Right ventricle myocardium superior (tissue), 1 donor: ENCODE results near the gene SCAF8. TPM values are rescaled to one million over a fixed set of nuclear protein-coding genes. Genes with fewer than 3 reads are reported as not detected.

Experiments
- ATAC-seq: fragments of 200-7000 bp; cut with Tn5 transposase; one replicate; pipeline ENCODE4 v1.9.1; 2020; ENCODE audit warnings: mild to moderate bottlenecking; ENCODE audit not compliant: poor library complexity
- DNase-seq: peaks from one replicate; pipeline ENCODE4 v3.0.0-alpha.2; 2020
- intact Hi-C: fragments of 100-400 bp; cut with DNase I; formaldehyde crosslinking; loops from one replicate; pipeline ENCODE4 v1.11.2; 2022
- microRNA-seq: library from miRNA; unstranded; fragments of <30 nt; microRNA quantifications from one replicate; pipeline ENCODE4 v1.2.0, GENCODE V29; 2020
- total RNA-seq: library from RNA; stranded (reverse); fragmentation: NEBNext Ultra II Directional; extraction: Animal tissue kit (Norgen Biotek cat#: 25700); gene quantifications from one replicate; pipeline ENCODE4 v1.2.1, GENCODE V29; 2021
- donor health status: DM: no; HTN: yes; CAD: no; lungs with severe emphysema.

The SCAF8 gene
- total RNA-seq, 1 donor from 2014 or later: 43.0 TPM

DNA sequence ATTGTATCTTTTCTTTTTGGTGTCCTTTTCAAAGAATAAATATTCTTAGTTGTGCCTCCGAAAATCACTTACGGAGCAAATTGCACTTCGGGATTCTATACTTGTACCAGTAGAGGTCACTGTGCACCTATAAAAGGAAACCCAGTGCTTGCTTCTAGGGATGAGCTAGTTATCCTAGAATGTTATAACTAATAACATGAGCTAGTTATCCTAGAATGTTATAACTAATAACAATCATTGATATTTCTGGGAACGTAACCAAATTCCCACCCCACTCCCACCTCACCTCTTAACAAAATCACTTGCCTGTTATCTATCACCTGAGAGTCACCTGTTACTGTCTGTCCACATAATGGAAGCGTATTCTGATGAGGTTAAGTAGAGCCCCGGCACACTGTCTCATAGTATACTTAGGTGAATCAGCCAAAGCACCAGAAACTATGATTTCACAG is 135.0 kb downstream of the SCAF8 start:
- peak; percentile 55 for ATAC-seq
- intact Hi-C loops: loop anchor here (2.0 kb wide), 1 partner anchor 307 kb away; no protein-coding TSS in a partner anchor
- no peak for DNase-seq

DNA sequence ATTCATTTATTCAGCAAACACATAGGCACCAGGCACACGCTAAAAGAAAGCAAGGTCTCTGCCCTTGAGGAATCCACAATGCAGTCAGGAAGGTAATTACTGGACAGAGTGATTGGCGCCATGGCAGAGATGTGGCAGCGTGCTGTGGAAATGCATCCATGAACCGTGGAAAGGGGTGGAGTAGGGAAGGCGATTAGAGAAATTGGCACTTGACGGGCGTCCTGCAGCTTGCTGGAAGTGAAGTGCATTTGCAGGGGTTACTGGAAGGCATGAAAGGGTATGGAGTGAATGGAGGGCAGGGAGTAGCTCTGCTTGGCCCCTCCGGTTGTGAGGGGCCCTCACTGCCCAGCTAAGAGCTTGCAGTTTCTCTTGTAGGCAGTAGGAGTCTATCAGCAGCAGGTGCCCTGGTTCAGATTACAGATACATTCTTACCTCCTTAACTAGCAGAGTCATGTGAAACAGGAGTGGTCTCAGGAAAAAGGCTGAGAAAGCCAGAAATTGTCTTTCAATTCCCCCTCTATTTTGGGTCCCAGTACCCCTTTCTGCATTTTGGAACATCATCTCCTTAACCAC is 139.4 kb downstream of the SCAF8 start:
- intact Hi-C loops: no loop called here
- ATAC-seq (peak; percentile 48), DNase-seq (no peak)

DNA sequence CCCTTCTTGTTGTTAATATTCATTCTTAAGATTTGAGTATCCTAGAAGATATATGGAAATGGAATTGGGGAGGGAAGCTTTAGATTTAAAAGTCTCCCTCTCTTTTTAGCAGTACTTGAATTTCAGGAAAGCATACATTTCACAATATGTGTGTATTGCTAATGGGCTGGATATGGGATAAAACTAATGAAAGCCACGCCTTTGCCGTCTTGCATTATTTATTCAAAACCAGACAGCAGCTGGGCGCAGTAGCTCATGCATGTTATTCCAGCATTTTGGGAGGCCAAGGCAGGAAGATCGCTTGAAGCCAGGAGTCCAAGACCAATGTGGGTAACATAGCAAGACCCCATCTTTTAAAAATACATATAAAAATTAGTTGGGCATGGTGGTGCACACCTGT is 140.3 kb downstream of the SCAF8 start:
- no peak for DNase-seq
- intact Hi-C loops: no loop called here
- no peak for ATAC-seq

DNA sequence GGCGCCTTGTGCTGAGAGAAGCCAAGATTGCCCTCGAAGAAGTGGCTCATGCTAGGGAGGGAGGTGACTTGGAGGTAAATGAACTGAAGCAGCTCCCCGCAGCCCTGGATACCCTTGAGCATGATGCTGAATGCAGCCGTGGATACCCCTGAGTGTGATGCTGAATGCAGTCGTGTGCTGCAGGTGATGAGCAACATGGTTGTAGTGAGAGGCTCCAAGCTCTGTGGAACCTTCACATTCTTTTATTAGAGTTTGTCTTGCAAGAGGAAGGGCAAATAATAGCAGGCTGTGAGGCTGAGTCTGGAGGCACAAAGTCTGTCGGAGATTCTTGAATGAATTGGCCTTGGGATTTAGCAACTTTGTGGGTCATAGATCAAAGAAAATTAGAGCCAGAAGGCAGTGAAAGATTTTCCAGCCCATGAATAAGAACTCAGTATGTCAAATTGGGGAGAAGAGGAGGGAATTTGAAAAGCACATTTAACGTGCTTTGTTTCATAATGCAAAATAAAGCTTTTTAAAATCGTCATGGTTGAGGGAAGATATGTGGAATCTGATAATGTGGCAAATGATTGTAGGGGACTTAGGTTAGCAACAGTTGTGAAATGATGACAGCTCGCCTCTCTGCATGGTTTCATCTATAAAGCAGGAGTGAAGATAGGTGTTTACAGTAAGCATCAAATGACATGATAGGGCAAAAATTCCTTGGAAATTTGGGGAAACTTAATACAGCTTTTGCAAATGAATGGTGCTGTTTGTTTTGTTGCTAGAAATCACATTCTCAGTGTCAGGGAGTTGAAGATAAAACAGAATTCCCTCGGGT is 141.8 kb downstream of the SCAF8 start:
- intact Hi-C loops: no loop called here
- no peak for ATAC-seq
- DNase-seq: no peak

DNA sequence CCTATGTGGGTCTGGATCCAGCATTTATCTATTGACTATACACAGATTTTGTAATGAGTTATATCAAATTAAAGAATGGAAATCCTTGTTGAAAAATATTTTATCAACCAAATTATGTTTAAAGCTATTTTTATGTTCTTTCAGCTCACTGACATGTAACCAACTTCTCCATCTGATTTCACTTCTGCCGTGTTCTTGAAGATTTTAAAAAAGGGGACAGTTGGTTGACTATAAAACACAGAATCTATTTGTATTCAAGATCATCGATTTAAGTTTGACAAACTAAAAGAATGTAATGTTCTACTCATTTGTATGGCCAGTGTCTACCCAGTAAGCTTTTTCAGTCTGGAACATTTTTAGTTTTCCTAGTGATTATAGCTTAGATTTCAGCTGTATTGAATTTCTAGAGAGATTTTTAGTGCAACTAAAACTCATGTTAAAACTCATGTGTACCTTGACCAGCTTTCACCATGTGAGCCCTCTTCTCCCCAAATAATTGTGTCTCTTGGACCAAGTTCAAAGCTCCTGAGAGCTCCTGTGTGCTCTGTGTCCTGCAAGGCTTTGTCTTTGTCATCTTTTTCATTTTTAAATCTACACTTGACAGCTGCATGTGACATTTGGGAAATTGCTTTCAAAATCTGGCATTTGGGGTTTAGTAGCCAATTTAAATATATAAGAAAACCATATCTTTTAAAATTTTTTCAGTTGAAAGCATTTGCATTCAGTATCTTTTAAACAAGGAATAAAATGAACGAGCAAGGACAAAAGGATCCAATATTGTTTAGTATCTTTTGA is 143.5 kb downstream of the SCAF8 start:
- ATAC-seq (no peak), DNase-seq (no peak)
- intact Hi-C loops: no loop called here

DNA sequence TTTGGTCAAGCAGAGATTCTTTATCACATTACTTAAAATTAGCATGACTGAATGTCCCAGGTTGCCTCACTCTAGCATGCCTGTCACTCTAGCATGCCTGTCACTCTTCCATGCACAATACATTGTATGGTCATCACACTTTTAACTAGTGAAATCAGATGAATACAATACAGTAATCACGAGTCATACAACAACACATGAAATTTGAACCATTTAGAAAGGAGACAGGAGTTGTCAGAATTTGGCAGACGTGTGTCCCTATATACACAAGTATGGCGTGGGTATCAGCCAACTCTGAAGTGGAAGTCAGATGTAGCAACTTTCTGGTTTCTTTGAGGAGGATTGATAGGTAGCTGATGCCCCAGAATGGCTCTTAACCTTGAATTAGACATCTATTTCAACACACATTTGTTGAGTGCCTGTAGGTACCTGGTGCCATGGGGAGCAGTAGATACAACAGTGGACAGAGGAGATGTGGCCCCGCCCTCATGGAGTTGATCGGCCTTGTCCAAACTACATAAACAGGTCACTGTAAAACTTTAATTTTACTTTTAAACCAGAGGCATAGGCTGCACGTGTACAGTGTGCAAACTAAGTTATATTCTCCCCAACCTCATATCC is 145.8 kb downstream of the SCAF8 start:
- intact Hi-C loops: no loop called here
- ATAC-seq: no peak
- no peak for DNase-seq

DNA sequence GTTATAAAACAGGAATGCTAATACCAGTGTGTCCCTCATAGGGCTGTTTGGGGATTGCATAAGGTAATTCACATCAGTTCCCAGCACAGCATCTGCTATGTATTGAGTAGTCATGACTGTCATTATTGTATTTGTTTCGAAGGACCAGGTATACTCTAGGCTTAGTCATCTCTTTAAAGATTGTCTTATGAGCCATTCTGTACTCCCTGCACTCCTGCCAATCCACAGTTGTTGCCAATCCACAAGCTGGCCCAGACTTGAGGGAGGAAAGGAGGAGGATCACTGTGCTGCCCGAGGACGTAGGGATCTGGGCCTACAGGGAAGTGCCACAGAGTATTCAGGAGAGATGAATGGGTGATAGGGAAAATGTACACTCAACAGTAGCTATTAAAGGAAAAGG is 148.9 kb downstream of the SCAF8 start:
- ATAC-seq (no peak), DNase-seq (no peak)
- intact Hi-C loops: no loop called here

Small RNA genes lying within 50 kb of the gene (microRNA-seq; reads per million reads assigned to microRNA genes)
- gene MIR1273C: not detected

Other genes starting within 250 kb of the SCAF8 start
- gene CNKSR3, start 222.7 kb upstream of the SCAF8 start, total RNA-seq: 19.7 TPM